A549 (cell line): ENCODE measurements around the gene SPATA16. TPM values are rescaled to one million over a fixed set of nuclear protein-coding genes. Genes with fewer than 3 reads are reported as not detected.

Source experiments
- ATAC-seq, 2 experiments: fragments of 200-7000 bp in 1 of 2; fragments of >200 bp in 1 of 2; cut with Nextera tagmentation in 1 of 2; cut with Tn5 transposase in 1 of 2; 3 replicates each; pipeline versions ENCODE4 v1.8.0 to v1.9.1; 2018 to 2020; ENCODE audit warnings: mild to moderate bottlenecking in 1 of 2, moderate library complexity in 1 of 2
- CTCF ChIA-PET: fragments of 300-600 bp; sonication (Branson Sonifier 250); formaldehyde crosslinking; extraction: SDS; loops from one replicate; lab custom pipeline; 2021; ENCODE audit warnings: antibody characterized with exemption, inconsistent platforms; lab: Yijun Ruan, JAX
- POLR2A ChIA-PET: fragments of 350-600 bp; formaldehyde crosslinking; extraction: SDS; loops from one replicate; lab custom pipeline; 2021; ENCODE audit warnings: antibody characterized with exemption, inconsistent platforms; lab: Yijun Ruan, JAX
- DNase-seq, 2 experiments: peaks; one replicate each; pipeline versions ENCODE4 v3.0.0 to v3.0.0-alpha.2; 2011 to 2016; ENCODE audit warnings: low read depth in 1 of 2, low spot score in 1 of 2
- FAIRE-seq: peaks from 2 replicates; lab custom pipeline; 2011; peaks lifted over from hg19 to GRCh38; lab: Jason Lieb, UNC
- H3K27ac ChIP-seq, 2 experiments: fragments of >200 bp; sonication (Bioruptor Twin); formaldehyde crosslinking; 3 replicates each; pipeline ENCODE4 v1.5.1; 2016 to 2017
- H3K4me1 ChIP-seq: fragments of >200 bp; sonication (Bioruptor Twin); formaldehyde crosslinking; 3 replicates; pipeline ENCODE4 v1.6.1; 2016
- H3K4me2 ChIP-seq: fragments of >200 bp; sonication (Bioruptor Twin); formaldehyde crosslinking; 3 replicates; pipeline ENCODE4 v1.6.1; 2016
- H3K4me3 ChIP-seq: fragments of >200 bp; sonication (Bioruptor Twin); formaldehyde crosslinking; 3 replicates; pipeline ENCODE4 v1.5.1; 2016
- H3K9me3 ChIP-seq: fragments of >200 bp; sonication (Bioruptor Twin); formaldehyde crosslinking; 3 replicates; pipeline ENCODE4 v1.6.1; 2016
- BHLHE40 ChIP-seq: IDR thresholded peaks from 2 replicates; pipeline ENCODE4 v1.6.1; 2012; ENCODE audit warnings: low read depth, low read length, inconsistent platforms
- CBX2 ChIP-seq: fragments of 200-600 bp; sonication (generic); IDR thresholded peaks from 2 replicates; pipeline ENCODE4 v1.6.1; 2016; ENCODE audit warnings: low read depth, mild to moderate bottlenecking, borderline replicate concordance
- CEBPB ChIP-seq, 2 experiments: fragments of >200 bp in 1 of 2; sonication (Bioruptor Twin) in 1 of 2; formaldehyde crosslinking in 1 of 2; IDR thresholded peaks; 2 replicates each; pipeline ENCODE4 v1.6.1; 2012 to 2016
- EHF ChIP-seq: fragments of 250-450 bp; sonication (Bioruptor Pico); IDR thresholded peaks from 2 replicates; pipeline ENCODE4 v1.5.0; 2020; ENCODE audit warnings: mild to moderate bottlenecking
- EP300 ChIP-seq, 2 experiments: fragments of >200 bp; sonication (Bioruptor Twin); formaldehyde crosslinking; IDR thresholded peaks; 2 replicates in 1 of 2; 3 replicates in 1 of 2; pipeline ENCODE4 v1.6.1; 2016 to 2017
- FOSB ChIP-seq: fragments of 250-450 bp; sonication (Bioruptor Pico); IDR thresholded peaks from 2 replicates; pipeline ENCODE4 v1.5.0; 2020; ENCODE audit warnings: mild to moderate bottlenecking, moderate library complexity
- FOXS1 ChIP-seq: fragments of 250-450 bp; sonication (Bioruptor Pico); IDR thresholded peaks from 2 replicates; pipeline ENCODE4 v1.5.0; 2020; ENCODE audit warnings: mild to moderate bottlenecking, moderate library complexity
- GATA3 ChIP-seq: IDR thresholded peaks from 2 replicates; pipeline ENCODE4 v1.6.1; 2012; ENCODE audit warnings: borderline replicate concordance
- HDAC2 ChIP-seq: fragments of 200-600 bp; sonication (generic); IDR thresholded peaks from 2 replicates; pipeline ENCODE4 v1.6.1; 2016
- HOXB13 ChIP-seq: fragments of 250-450 bp; sonication (Bioruptor Pico); IDR thresholded peaks from 2 replicates; pipeline ENCODE4 v1.5.0; 2020; ENCODE audit warnings: low read depth, mild to moderate bottlenecking, moderate library complexity
- JUN ChIP-seq, 2 experiments: fragments of >200 bp; sonication (Bioruptor Twin); formaldehyde crosslinking; IDR thresholded peaks; 2 replicates in 1 of 2; 3 replicates in 1 of 2; pipeline ENCODE4 v1.6.1; 2016 to 2017
- KDM5A ChIP-seq: fragments of 200-600 bp; sonication (generic); IDR thresholded peaks from 2 replicates; pipeline ENCODE4 v1.6.1; 2016; ENCODE audit warnings: antibody characterized with exemption, mild to moderate bottlenecking
- MAZ ChIP-seq: fragments of 150-350 bp; IDR thresholded peaks from 2 replicates; pipeline ENCODE4 v1.6.1; 2014; ENCODE audit warnings: antibody characterized with exemption, low read depth, low read length, borderline replicate concordance
- NR3C1 ChIP-seq: fragments of >200 bp; sonication (Bioruptor Twin); formaldehyde crosslinking; IDR thresholded peaks from 3 replicates; pipeline ENCODE4 v1.6.1; 2017
- RAD21 ChIP-seq, 2 experiments: fragments of >200 bp in 1 of 2; sonication (Bioruptor Twin) in 1 of 2; formaldehyde crosslinking in 1 of 2; IDR thresholded peaks in 1 of 2; conservative IDR thresholded peaks in 1 of 2; 2 replicates in 1 of 2; 3 replicates in 1 of 2; pipeline ENCODE4 v1.6.1; 2012 to 2018; ENCODE audit warnings: inconsistent platforms in 1 of 2
- RCOR1 ChIP-seq: fragments of 150-350 bp; IDR thresholded peaks from 2 replicates; pipeline ENCODE4 v1.6.1; 2014; ENCODE audit warnings: antibody characterized with exemption, low read length, low read depth
- SMC3 ChIP-seq: fragments of >200 bp; sonication (Bioruptor Twin); formaldehyde crosslinking; IDR thresholded peaks from 3 replicates; pipeline ENCODE4 v1.6.1; 2018; ENCODE audit warnings: inconsistent platforms
- SREBF2 ChIP-seq: fragments of 450-650 bp; IDR thresholded peaks from 2 replicates; pipeline ENCODE4 v1.6.1; 2014; ENCODE audit warnings: mild to moderate bottlenecking, moderate library complexity
- TP53 ChIP-seq: fragments of 250-450 bp; sonication (Bioruptor Pico); IDR thresholded peaks from 2 replicates; pipeline ENCODE4 v1.5.0; 2021; ENCODE audit warnings: mild to moderate bottlenecking, moderate library complexity
- ZNF302 ChIP-seq: fragments of 250-450 bp; sonication (Bioruptor Pico); IDR thresholded peaks from 2 replicates; pipeline ENCODE4 v1.9.0; 2021; ENCODE audit warnings: inconsistent platforms, mild to moderate bottlenecking, moderate library complexity
- WGBS: methylation state at CpG from one replicate; pipeline ENCODE4 v1.1.6; 2017; ENCODE audit errors: missing lambda C conversion rate; 5-methylcytosine and 5-hydroxymethylcytosine counted together
- polyA plus RNA-seq, 4 experiments: library from polyadenylated mRNA; depleted of rRNA in 3 of 4; stranded (reverse); fragments of >200 nt; fragmentation: RNase III in 1 of 4; extraction: RNeasy Plus Mini Kit Qiagen cat#74134 plus additional on column Dnase treatment in 1 of 4; gene quantifications; 2 replicates in 3 of 4; 3 replicates in 1 of 4; pipeline ENCODE4 v1.2.3, GENCODE V29; 2011 to 2017
- TF ChIP-seq, protein P1 (sequence below): fragments of 250-450 bp; sonication (Bioruptor Pico); IDR thresholded peaks from 2 replicates; pipeline ENCODE4 v1.5.0; 2021; ENCODE audit warnings: mild to moderate bottlenecking, moderate library complexity, borderline replicate concordance
- TF ChIP-seq, protein P2 (sequence below): fragments of >200 bp; sonication (Bioruptor Twin); formaldehyde crosslinking; IDR thresholded peaks from 3 replicates; pipeline ENCODE4 v1.5.1; 2016
- TF ChIP-seq, protein P3 (sequence below): fragments of 250-450 bp; sonication (Bioruptor Pico); IDR thresholded peaks from 2 replicates; pipeline ENCODE4 v1.5.0; 2020; ENCODE audit warnings: low read depth, mild to moderate bottlenecking, moderate library complexity
- TF ChIP-seq, protein P4 (sequence below): fragments of 150-350 bp; IDR thresholded peaks from 2 replicates; pipeline ENCODE4 v1.6.1; 2014; ENCODE audit warnings: low read depth, mild to moderate bottlenecking, low read length

SPATA16 gene
- polyA plus RNA-seq, 2 of the 4 experiments (the other 2 are of a cell fraction), result not detected

- Histone ChIP-seq H3K27ac (no peak overlapping the region), H3K4me2 (no peak overlapping the region), H3K4me1 (no peaks in the 10 kb centered on the region), H3K9me3 (no peaks in the 10 kb centered on the region), H3K4me3 (no peak overlapping the region)
- no peak for FAIRE-seq
- CTCF ChIA-PET, result no interaction called here
- no peak for TF ChIP-seq NR3C1
- TF ChIP-seq ZNF302 (CRISPR knock-in tag), result no peak
- no peak for TF ChIP-seq TP53 (CRISPR knock-in tag)
- no peak for TF ChIP-seq FOSB (CRISPR knock-in tag)
- no peak for TF ChIP-seq BHLHE40
- no peak for TF ChIP-seq RCOR1
- TF ChIP-seq RAD21 (conservative IDR thresholded peaks at IDR 0.05 in 1 of 2, IDR thresholded peaks at IDR 0.05 in 1 of 2), result no peak
- TF ChIP-seq HOXB13 (CRISPR knock-in tag), result no peak
- TF ChIP-seq EHF (CRISPR knock-in tag), result no peak
- TF ChIP-seq, protein P1, sequence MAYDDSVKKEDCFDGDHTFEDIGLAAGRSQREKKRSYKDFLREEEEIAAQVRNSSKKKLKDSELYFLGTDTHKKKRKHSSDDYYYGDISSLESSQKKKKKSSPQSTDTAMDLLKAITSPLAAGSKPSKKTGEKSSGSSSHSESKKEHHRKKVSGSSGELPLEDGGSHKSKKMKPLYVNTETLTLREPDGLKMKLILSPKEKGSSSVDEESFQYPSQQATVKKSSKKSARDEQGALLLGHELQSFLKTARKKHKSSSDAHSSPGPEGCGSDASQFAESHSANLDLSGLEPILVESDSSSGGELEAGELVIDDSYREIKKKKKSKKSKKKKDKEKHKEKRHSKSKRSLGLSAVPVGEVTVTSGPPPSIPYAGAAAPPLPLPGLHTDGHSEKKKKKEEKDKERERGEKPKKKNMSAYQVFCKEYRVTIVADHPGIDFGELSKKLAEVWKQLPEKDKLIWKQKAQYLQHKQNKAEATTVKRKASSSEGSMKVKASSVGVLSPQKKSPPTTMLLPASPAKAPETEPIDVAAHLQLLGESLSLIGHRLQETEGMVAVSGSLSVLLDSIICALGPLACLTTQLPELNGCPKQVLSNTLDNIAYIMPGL (CRISPR knock-in tag), result no peak
- TF ChIP-seq MAZ, result no peak
- TF ChIP-seq, protein P2, sequence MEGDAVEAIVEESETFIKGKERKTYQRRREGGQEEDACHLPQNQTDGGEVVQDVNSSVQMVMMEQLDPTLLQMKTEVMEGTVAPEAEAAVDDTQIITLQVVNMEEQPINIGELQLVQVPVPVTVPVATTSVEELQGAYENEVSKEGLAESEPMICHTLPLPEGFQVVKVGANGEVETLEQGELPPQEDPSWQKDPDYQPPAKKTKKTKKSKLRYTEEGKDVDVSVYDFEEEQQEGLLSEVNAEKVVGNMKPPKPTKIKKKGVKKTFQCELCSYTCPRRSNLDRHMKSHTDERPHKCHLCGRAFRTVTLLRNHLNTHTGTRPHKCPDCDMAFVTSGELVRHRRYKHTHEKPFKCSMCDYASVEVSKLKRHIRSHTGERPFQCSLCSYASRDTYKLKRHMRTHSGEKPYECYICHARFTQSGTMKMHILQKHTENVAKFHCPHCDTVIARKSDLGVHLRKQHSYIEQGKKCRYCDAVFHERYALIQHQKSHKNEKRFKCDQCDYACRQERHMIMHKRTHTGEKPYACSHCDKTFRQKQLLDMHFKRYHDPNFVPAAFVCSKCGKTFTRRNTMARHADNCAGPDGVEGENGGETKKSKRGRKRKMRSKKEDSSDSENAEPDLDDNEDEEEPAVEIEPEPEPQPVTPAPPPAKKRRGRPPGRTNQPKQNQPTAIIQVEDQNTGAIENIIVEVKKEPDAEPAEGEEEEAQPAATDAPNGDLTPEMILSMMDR, result no peak
- no peak for ATAC-seq
- POLR2A ChIA-PET, result no interaction called here
- DNase-seq, result no peak
Measured at GRCh38 chr3:172931746-172932285, 209.2 kb downstream of the SPATA16 start.

GRCh38 chr3:172929451-172929850 lies 211.6 kb downstream of the SPATA16 start:
- Histone ChIP-seq H3K4me1 (no peaks in the 10 kb centered on the region), H3K27ac (no peak overlapping the region), H3K4me2 (no peak overlapping the region), H3K9me3 (no peaks in the 10 kb centered on the region), H3K4me3 (no peak overlapping the region)
- 15% methylated on average over 1 of the region's 1 CpG for WGBS
- ATAC-seq (no peak), DNase-seq (no peak), FAIRE-seq (no peak)
- TF ChIP-seq HOXB13 (CRISPR knock-in tag) (no peak), SREBF2 (no peak), CBX2 (no peak), FOXS1 (CRISPR knock-in tag) (no peak)
- ChIA-PET POLR2A (no interaction called here), CTCF (no interaction called here)

DNA sequence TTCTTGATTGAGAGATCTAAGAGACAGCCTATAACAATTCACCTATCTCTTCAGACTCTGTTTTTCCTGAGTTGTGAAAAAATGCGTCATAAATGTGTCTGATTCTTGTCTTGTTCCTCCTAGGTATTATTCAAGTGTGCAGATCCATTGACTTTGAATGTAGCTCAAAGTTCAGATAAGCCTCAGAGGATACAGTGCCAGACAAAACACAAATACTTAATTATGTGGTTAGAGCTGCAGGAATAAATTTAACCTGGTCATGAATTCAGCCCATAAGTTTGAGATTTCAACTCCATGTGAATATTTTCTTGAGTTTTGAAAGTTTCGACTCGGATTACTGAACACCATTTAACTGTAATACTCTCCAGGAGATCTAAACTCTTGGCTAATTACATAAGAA lies 216.5 kb downstream of the SPATA16 start:
- ATAC-seq (no peak), DNase-seq (no peak), FAIRE-seq (no peak)
- CTCF ChIA-PET, result no interaction called here
- Histone ChIP-seq H3K4me3 (no peak overlapping the region), H3K27ac (no peak overlapping the region), H3K4me1 (no peaks in the 10 kb centered on the region), H3K4me2 (no peak overlapping the region), H3K9me3 (no peaks in the 10 kb centered on the region)
- POLR2A ChIA-PET, result no interaction called here
- WGBS, result 42% methylated on average over 3 of the region's 3 CpGs
- TF ChIP-seq EP300 (IDR thresholded peaks at IDR 0.05) (no peak), HDAC2 (no peak), KDM5A (no peak), GATA3 (no peak), RCOR1 (no peak), CEBPB (IDR thresholded peaks at IDR 0.05) (no peak), FOXS1 (CRISPR knock-in tag) (no peak), JUN (IDR thresholded peaks at IDR 0.05) (no peak), RAD21 (conservative IDR thresholded peaks at IDR 0.05 in 1 of 2, IDR thresholded peaks at IDR 0.05 in 1 of 2) (no peak), HOXB13 (CRISPR knock-in tag) (no peak), SMC3 (no peak)
- TF ChIP-seq, protein P3, sequence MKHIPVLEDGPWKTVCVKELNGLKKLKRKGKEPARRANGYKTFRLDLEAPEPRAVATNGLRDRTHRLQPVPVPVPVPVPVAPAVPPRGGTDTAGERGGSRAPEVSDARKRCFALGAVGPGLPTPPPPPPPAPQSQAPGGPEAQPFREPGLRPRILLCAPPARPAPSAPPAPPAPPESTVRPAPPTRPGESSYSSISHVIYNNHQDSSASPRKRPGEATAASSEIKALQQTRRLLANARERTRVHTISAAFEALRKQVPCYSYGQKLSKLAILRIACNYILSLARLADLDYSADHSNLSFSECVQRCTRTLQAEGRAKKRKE, result no peak
- TF ChIP-seq, protein P2, result no peak
- TF ChIP-seq, protein P4, sequence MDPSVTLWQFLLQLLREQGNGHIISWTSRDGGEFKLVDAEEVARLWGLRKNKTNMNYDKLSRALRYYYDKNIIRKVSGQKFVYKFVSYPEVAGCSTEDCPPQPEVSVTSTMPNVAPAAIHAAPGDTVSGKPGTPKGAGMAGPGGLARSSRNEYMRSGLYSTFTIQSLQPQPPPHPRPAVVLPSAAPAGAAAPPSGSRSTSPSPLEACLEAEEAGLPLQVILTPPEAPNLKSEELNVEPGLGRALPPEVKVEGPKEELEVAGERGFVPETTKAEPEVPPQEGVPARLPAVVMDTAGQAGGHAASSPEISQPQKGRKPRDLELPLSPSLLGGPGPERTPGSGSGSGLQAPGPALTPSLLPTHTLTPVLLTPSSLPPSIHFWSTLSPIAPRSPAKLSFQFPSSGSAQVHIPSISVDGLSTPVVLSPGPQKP, result no peak
- TF ChIP-seq, protein P1 (CRISPR knock-in tag), result no peak
